Fibroblast of skin of right quadriceps (primary cell): Measurements from ENCODE around the gene NRP1.

Experiments used
- DNase-seq: peaks from one replicate; pipeline ENCODE4 v3.0.0-alpha.2; 2013

NRP1 gene

DNA sequence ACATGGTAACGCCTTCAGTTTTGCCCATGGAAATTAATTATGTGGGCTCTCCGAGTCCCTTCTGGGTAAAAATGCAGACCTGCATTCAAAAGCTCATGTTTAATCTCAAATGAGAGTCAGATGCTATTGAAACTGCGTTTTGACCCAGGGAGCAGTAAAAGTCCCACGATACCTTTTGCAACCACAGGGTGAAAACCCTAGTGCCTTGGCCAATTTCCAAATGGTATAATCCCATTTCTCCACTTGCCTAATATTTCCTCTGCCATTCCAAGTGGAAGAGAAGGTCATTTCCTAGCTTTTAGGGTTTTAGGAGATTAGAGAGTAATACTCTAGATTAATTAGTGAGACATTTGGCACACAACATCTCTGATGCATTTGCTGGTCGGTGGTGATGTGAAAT lies 132.5 kb downstream of the NRP1 start:
- no peak for DNase-seq

DNA sequence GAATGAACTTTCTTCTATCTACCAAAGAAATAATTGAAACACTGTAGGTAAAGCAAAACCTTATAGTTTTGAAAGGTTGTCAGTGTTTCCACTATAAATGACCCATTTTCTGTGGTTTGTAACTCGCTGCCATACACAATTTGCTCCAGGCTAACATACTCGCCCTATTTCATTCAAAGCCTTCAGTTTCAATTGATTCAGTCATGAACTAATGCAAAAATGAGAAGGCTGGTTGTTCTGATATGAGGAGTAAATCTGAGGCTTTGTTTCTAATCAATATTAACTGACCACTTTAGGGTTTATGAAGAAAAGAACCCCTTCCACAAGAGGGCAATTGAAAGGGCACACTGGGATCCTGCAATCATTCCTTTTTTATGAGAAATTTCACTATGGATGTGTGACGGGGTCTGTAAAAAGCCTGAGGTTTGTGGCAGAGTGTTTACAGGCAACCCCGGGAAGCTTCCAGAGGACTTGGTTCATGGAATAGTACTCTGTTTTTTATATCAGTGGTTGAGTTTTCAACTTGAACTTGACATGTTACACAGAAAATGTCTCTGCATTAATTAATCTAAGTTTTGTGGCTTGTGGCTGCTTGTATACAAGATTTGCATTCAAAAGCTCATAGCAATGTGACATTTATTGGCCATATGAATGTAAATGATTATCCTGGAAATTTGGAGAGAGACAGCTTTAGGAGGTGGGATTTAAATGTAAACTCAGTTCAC lies 133.2 kb downstream of the NRP1 start:
- DNase-seq: peak; percentile 50

DNA sequence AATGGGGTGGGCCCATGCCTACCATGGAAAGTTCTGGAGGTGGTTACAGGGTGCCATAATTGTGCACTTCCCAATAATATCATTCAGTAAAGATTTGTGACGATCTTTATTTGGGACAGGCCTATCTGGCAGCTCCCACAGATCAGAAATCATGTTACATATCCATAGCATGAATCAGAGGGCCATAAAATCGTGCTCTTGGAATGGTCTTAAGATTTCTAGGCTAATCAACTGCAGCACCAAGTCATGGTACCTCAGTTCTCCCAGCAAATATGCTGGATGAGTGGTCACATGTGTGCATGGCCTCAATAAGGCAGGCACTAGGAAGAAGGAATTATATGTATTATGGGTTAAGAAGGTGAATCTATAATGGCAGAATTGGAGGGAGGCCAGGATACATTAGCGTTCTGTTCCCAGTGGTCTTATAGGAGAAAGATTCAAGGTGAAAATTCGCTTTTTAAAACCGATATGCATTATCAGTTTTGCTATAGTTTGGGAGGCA lies 134.7 kb downstream of the NRP1 start:
- peak; percentile 80 for DNase-seq

- no peak for DNase-seq
Measured at GRCh38 chr10:33198610-33199009, 135.9 kb downstream of the NRP1 start.

DNA sequence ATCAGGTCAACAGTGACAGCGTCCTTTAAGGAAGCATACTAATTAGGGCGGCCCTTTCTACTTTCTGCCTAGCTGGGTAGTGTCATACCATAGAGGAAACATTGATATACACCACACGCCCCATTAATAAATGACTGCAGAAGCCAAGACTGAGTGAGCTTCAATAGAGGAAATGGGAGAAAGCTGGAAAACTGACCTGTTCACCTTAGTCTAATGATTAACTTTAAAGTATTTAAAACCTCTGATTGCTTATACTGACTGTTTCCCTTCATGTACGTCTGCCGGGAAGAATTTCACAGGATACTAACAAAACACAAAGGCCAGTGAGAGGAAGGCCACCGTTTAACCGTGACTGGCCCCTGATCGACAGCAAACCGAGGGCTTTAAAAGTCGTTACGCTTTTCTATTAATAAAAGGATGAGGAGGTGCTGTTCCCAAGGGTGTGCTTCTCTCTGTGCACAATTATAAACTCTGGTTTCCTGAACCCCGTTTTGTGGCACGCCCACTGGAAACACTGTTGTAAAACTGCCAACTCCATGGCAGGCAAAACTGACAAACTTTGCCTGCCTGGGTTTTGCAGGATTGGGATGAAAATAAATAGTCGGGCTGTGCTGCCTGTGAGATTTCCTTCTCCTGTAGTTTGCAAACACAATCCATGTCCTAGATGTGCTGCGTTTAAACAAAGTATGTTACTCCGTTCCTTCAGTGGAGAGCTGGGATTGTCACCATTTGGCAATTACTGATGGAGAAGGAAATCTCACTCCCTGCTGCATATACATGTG lies 137.6 kb downstream of the NRP1 start:
- DNase-seq: no peak

- no peak for DNase-seq
Measured at GRCh38 chr10:33196377-33196706, 138.1 kb downstream of the NRP1 start.

- peak; percentile 34 for DNase-seq
Measured at GRCh38 chr10:33195608-33196376, 138.7 kb downstream of the NRP1 start.

GRCh38 chr10:33193701-33194521 lies 140.6 kb downstream of the NRP1 start:
- peak; percentile 70 for DNase-seq

GRCh38 chr10:33193057-33193700 lies 141.3 kb downstream of the NRP1 start:
- peak; percentile 88 for DNase-seq

GRCh38 chr10:33192190-33192589 lies 142.3 kb downstream of the NRP1 start:
- no peak for DNase-seq

- no peak for DNase-seq
Measured at GRCh38 chr10:33190406-33190805, 144.1 kb downstream of the NRP1 start.

DNA sequence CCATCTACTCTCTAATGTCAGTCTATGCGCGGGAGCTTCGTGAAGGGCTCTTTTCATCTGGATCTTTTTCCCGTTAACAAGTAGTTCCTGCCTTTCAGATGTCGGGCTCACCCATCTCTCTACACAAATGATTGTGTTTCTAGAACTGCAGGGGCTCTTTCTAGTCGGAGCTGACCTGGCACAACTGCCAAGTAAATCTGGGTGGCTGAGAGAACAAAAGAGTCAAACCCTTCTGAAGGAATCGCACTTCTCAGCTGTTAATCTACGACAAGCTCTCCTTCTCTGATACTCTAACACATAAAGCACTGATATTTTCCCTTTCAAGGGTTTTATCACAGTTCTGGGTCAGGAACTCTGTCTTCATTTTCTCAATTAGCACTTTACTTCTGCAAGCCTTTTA lies 144.7 kb downstream of the NRP1 start:
- no peak for DNase-seq

DNA sequence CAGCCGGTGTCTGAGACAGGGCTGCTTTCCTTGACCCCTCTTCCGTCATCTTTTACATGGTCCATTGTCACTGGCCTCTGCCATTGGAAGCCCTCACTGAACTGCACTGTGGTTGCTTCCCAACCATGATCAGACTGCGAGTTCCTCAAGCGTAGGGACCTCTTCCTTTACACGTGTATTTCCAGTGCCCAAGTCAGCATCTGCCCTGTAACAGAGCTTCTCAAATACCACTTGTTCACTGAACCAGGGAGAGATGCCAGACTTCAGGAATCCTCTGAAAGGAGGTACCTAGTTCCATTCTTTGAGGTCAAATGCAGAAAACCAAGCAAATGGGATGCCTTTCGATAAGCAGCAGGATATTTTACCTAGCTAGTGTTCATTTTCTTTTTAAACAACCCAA lies 145.1 kb downstream of the NRP1 start:
- no peak for DNase-seq

DNA sequence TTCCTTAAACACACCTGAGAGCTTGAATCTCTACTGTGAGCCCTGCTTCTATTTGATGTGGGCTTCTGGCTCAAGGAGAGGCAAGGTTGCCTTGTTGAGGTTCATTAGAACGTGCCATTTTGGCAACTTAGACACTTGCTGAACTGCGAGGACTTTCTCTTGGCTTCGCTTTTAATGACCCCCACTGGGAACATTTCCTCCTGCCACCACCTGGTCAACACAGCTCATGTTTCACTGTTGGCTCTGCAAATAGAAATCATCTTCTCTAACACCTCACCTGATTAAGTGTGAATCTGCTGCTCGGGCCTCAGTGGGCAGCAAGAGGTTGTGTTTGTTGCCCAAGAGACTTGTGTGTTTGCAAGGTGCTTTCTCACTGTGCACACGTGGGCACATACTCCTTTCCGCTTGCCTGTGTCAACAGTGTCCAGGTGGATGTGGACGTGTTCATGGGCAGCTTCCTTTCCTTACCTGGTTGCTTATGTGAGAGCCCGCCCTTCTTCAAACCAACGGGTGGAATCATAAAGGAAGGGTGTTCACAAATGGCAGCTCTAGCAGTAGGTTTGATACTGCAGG lies 147.0 kb downstream of the NRP1 start:
- DNase-seq: no peak

DNA sequence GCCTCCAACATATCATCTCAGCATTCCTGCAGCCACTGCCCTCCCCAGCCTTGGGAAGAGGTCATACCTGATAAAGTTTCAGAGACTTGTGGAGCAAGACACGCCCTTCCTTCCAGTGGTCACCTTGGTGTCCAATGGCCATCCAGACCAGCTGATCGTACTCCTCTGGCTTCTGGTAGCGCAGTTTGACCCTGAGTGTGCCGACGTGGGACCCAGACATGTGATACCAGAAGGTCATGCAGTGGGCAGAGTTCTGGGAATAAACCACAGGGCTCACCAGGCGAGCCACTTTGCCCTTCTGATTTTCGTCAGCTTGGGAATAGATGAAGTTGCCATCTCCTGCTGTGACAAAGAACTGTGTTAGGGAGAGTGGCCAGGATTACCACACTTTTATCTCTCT lies 148.3 kb downstream of the NRP1 start:
- no peak for DNase-seq

- no peak for DNase-seq
Measured at GRCh38 chr10:33183655-33184054, 150.8 kb downstream of the NRP1 start.

GRCh38 chr10:33180921-33181320 lies 153.5 kb downstream of the NRP1 start:
- no peak for DNase-seq

- peak; percentile 36 for DNase-seq
Measured at GRCh38 chr10:33180390-33180789, 154.1 kb downstream of the NRP1 start.

GRCh38 chr10:33179067-33179466 lies 155.4 kb downstream of the NRP1 start:
- no peak for DNase-seq

DNA sequence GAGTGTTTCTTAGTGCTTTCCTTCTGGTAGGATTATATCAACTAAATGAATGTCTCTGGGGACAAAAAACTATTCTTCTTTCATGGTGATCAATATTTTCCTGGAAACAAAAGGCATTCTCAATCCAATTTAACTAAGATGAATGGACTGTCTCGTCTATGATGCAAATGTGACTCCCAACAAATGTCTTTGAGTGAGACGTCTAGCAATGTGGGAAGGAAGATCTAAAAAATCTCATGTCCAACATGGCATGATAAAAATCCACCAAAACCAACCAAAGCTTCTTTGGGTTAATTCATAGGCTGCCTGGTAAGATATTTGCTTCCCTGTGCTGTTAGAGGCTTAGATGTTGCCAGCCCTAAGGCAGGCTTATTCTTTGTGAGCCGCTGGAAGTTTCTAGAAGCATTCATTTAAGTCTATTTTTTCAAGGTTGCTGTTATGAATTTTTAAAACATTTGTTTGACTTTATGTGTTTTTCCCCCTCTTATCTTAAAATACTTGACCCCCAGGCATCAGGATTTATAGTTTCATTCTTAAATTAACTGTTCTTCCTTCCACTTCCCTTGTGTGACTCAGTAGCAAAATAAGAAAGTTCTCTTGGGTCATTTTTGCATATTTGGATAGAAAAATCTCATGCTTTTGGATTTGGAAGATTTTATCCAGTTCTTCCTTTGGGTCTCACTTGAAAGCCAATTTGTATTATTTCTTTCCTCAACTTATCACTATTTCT lies 156.3 kb downstream of the NRP1 start:
- DNase-seq: no peak

- DNase-seq: no peak
Measured at GRCh38 chr10:33176688-33177087, 157.8 kb downstream of the NRP1 start.
